GM12878 (cell line): ENCODE results near the gene RHOG.

Experiments used
- CHD2 ChIP-seq: IDR thresholded peaks from 2 replicates; pipeline ENCODE4 v1.6.1; 2011; ENCODE audit warnings: low read depth, low read length, improper control_type of control experiment, borderline replicate concordance
- EP300 ChIP-seq, 2 experiments: fragments of 150-350 bp in 1 of 2; IDR thresholded peaks; 2 replicates each; pipeline ENCODE4 v1.6.1; 2011 to 2012; ENCODE audit warnings: low read depth in 2 of 2, low read length in 2 of 2, borderline replicate concordance in 1 of 2, improper control_type of control experiment in 1 of 2, inconsistent platforms in 1 of 2; ENCODE audit not compliant: control insufficient read depth in 1 of 2
- EZH2 ChIP-seq: IDR thresholded peaks from 2 replicates; pipeline ENCODE4 v1.6.1; 2012; ENCODE audit warnings: low read depth, mild to moderate bottlenecking, control low read depth, inconsistent platforms, low read length, borderline replicate concordance; ENCODE audit not compliant: control insufficient read depth
- KDM1A ChIP-seq: fragments of 200-600 bp; sonication (generic); IDR thresholded peaks from 2 replicates; pipeline ENCODE4 v1.6.1; 2016; ENCODE audit warnings: borderline replicate concordance
- MYC ChIP-seq: IDR thresholded peaks from 2 replicates; pipeline ENCODE4 v1.6.1; 2011; ENCODE audit warnings: mild to moderate bottlenecking, low read length, moderate library complexity, inconsistent platforms; ENCODE audit not compliant: insufficient read depth, insufficient replicate concordance, insufficient read length, severe bottlenecking
- POLR2AphosphoS5 ChIP-seq: IDR thresholded peaks from 2 replicates; pipeline ENCODE4 v1.6.1; 2011; ENCODE audit warnings: mild to moderate bottlenecking, low read length, inconsistent platforms
- RAD21 ChIP-seq: IDR thresholded peaks from 2 replicates; pipeline ENCODE4 v1.6.1; 2011; ENCODE audit warnings: mild to moderate bottlenecking, low read depth, low read length, moderate library complexity; ENCODE audit not compliant: insufficient read depth
- TARDBP ChIP-seq: IDR thresholded peaks from 2 replicates; pipeline ENCODE4 v1.6.1; 2016; ENCODE audit warnings: borderline replicate concordance
- TF ChIP-seq, protein P1 (sequence below), 3 experiments: IDR thresholded peaks in 2 of 3; conservative IDR thresholded peaks in 1 of 3; 2 replicates each; pipeline ENCODE4 v1.5.1; 2011; ENCODE audit warnings: low read depth in 3 of 3, low read length in 3 of 3, mild to moderate bottlenecking in 3 of 3, control low read depth in 2 of 3, moderate library complexity in 2 of 3, inconsistent platforms in 1 of 3, mixed read lengths in 1 of 3; ENCODE audit not compliant: control insufficient read depth in 2 of 3, insufficient read depth in 1 of 3; ENCODE audit errors: extremely low read depth in 1 of 3
- TF ChIP-seq, protein P2 (sequence below): fragments of 450-650 bp; IDR thresholded peaks from 2 replicates; pipeline ENCODE4 v1.6.1; 2014; ENCODE audit warnings: mild to moderate bottlenecking

DNA sequence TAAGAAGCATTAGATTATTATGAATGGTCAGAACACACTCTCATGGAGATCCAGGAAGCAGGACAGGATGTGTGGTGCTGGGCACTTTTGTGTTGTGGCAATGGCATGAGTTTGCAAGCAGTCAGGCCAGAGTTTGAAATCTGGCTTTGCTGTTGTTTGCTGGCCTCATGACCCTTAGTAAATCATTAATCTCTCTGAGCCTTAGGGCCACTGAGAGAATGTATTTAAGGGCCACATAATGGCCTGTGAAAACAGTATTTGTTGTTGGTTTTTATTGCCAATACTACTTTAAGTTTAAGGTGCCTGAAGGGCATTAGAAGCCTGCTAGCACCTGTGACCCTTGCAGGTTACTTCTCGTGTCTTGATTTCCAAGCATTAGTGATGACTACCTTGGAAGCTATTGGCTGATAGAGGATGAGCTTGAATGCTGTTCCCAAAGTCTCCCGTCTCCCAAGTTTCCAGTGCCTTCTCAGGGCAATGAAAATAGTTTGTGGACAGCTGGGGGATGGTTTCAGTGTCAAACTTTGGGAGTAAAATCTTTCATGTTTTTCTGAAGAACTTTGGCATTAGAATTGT is 39.3 kb upstream of the RHOG start:
- no peak for TF ChIP-seq RAD21
- no peak for TF ChIP-seq CHD2
- TF ChIP-seq TARDBP: no peak
- TF ChIP-seq MYC: no peak
- no peak; a peak in 1 of 4 replicates for TF ChIP-seq EP300 (IDR thresholded peaks at IDR 0.05; ENCODE audit: borderline replicate concordance in 1 of 2, control insufficient read depth in 1 of 2, low read depth in 2 of 2, low read length in 2 of 2)
- TF ChIP-seq, protein P1, sequence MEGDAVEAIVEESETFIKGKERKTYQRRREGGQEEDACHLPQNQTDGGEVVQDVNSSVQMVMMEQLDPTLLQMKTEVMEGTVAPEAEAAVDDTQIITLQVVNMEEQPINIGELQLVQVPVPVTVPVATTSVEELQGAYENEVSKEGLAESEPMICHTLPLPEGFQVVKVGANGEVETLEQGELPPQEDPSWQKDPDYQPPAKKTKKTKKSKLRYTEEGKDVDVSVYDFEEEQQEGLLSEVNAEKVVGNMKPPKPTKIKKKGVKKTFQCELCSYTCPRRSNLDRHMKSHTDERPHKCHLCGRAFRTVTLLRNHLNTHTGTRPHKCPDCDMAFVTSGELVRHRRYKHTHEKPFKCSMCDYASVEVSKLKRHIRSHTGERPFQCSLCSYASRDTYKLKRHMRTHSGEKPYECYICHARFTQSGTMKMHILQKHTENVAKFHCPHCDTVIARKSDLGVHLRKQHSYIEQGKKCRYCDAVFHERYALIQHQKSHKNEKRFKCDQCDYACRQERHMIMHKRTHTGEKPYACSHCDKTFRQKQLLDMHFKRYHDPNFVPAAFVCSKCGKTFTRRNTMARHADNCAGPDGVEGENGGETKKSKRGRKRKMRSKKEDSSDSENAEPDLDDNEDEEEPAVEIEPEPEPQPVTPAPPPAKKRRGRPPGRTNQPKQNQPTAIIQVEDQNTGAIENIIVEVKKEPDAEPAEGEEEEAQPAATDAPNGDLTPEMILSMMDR (IDR thresholded peaks at IDR 0.05 in 2 of 3, conservative IDR thresholded peaks at IDR 0.05 in 1 of 3; ENCODE audit: control insufficient read depth in 2 of 3, extremely low read depth in 1 of 3, insufficient read depth in 1 of 3, low read depth in 3 of 3, low read length in 3 of 3): no peak
- TF ChIP-seq, protein P2, sequence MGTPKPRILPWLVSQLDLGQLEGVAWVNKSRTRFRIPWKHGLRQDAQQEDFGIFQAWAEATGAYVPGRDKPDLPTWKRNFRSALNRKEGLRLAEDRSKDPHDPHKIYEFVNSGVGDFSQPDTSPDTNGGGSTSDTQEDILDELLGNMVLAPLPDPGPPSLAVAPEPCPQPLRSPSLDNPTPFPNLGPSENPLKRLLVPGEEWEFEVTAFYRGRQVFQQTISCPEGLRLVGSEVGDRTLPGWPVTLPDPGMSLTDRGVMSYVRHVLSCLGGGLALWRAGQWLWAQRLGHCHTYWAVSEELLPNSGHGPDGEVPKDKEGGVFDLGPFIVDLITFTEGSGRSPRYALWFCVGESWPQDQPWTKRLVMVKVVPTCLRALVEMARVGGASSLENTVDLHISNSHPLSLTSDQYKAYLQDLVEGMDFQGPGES: no peak
- TF ChIP-seq KDM1A: no peak
- no peak for TF ChIP-seq EZH2
- TF ChIP-seq POLR2AphosphoS5: no peak
